ENCODE results near the gene SS18. TPM values are rescaled to one million over a fixed set of nuclear protein-coding genes. Genes with fewer than 3 reads are reported as not detected.

The SS18 gene
- total RNA-seq, 4 donors from 2014 or later = 140 to 386 (median 207) TPM

- H3K4me1 ChIP-seq = peaks cover 11% of the 10 kb centered on the region
- no peak overlapping the region for H3K4me3 ChIP-seq
- no peaks in the 10 kb centered on the region for H3K9me3 ChIP-seq
- 95% methylated on average over 3 of the region's 3 CpGs for WGBS
- TF ChIP-seq POLR2AphosphoS5 (IDR thresholded peaks at IDR 0.05) (no peak), POLR2A (IDR thresholded peaks at IDR 0.05) (no peak), EP300 (IDR thresholded peaks at IDR 0.05) (no peak), CTCF (IDR thresholded peaks at IDR 0.05) (no peak)
- no peaks in the 10 kb centered on the region for H3K27me3 ChIP-seq
- peaks cover 32% of the 10 kb centered on the region for H3K36me3 ChIP-seq
- DNase-seq (ENCODE audit: low spot score in 2 of 2) = no peak
- no peak overlapping the region for H3K27ac ChIP-seq
These were observed 7.3 kb downstream of the SS18 start for GRCh38 chr18:26083099-26083498.

GRCh38 chr18:26082475-26082874 is 7.9 kb downstream of the SS18 start:
- H3K9me3 ChIP-seq = no peaks in the 10 kb centered on the region
- TF ChIP-seq POLR2AphosphoS5 (IDR thresholded peaks at IDR 0.05) (no peak), CTCF (IDR thresholded peaks at IDR 0.05) (no peak), POLR2A (IDR thresholded peaks at IDR 0.05) (no peak), EP300 (IDR thresholded peaks at IDR 0.05) (no peak)
- no peak overlapping the region for H3K27ac ChIP-seq
- peaks cover 32% of the 10 kb centered on the region for H3K36me3 ChIP-seq
- no peaks in the 10 kb centered on the region for H3K27me3 ChIP-seq
- H3K4me3 ChIP-seq = no peak overlapping the region
- 91% methylated on average over 3 of the region's 3 CpGs for WGBS
- peaks cover 5% of the 10 kb centered on the region for H3K4me1 ChIP-seq
- no peak for DNase-seq (ENCODE audit: low spot score in 2 of 2)

GRCh38 chr18:26074246-26074645 is 16.2 kb downstream of the SS18 start:
- TF ChIP-seq CTCF (IDR thresholded peaks at IDR 0.05) = no peak
- no peak for TF ChIP-seq EP300 (IDR thresholded peaks at IDR 0.05)
- TF ChIP-seq POLR2A (IDR thresholded peaks at IDR 0.05) = no peak
- no peak for TF ChIP-seq POLR2AphosphoS5 (IDR thresholded peaks at IDR 0.05)
- no peak overlapping the region for H3K4me3 ChIP-seq
- WGBS = 88% methylated on average over 2 of the region's 2 CpGs
- no peaks in the 10 kb centered on the region for H3K27me3 ChIP-seq
- H3K9me3 ChIP-seq = no peaks in the 10 kb centered on the region
- H3K4me1 ChIP-seq = peaks cover 5% of the 10 kb centered on the region
- H3K27ac ChIP-seq = no peak overlapping the region
- peaks cover 46% of the 10 kb centered on the region for H3K36me3 ChIP-seq
- DNase-seq (ENCODE audit: low spot score in 2 of 2) = no peak

GRCh38 chr18:26073758-26074157 is 16.7 kb downstream of the SS18 start:
- Histone ChIP-seq H3K27ac (no peak overlapping the region), H3K9me3 (no peaks in the 10 kb centered on the region), H3K36me3 (peaks cover 46% of the 10 kb centered on the region), H3K4me3 (no peak overlapping the region), H3K4me1 (peaks cover 5% of the 10 kb centered on the region), H3K27me3 (no peaks in the 10 kb centered on the region)
- TF ChIP-seq EP300 (IDR thresholded peaks at IDR 0.05) (no peak), POLR2A (IDR thresholded peaks at IDR 0.05) (no peak), CTCF (IDR thresholded peaks at IDR 0.05) (no peak), POLR2AphosphoS5 (IDR thresholded peaks at IDR 0.05) (no peak)
- DNase-seq (ENCODE audit: low spot score in 2 of 2) = no peak
- 51% methylated on average over 2 of the region's 2 CpGs for WGBS

DNA sequence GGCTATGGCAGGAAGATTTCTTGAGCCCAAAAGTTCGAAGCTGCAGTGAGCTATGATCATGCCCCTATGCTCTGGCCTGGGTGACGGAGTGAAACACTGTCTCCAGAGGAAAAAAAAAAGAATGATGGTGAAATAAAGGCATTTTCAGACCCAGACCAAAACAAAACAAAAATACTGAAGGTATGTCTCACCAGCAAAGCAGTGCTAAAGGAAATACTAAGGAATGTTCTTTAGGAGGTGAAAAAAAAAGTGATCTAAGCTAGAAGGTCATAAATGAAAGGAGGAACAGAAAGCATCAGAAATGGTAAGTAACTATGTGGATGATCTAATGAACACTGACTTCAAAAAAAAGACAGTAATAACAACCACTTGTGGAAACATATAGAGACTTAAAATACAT is 18.7 kb downstream of the SS18 start:
- Histone ChIP-seq H3K27ac (no peak overlapping the region), H3K4me3 (no peak overlapping the region), H3K36me3 (peaks cover 60% of the 10 kb centered on the region), H3K27me3 (no peaks in the 10 kb centered on the region), H3K9me3 (no peaks in the 10 kb centered on the region), H3K4me1 (peaks cover 5% of the 10 kb centered on the region)
- TF ChIP-seq POLR2A (IDR thresholded peaks at IDR 0.05) (no peak), EP300 (IDR thresholded peaks at IDR 0.05) (no peak), POLR2AphosphoS5 (IDR thresholded peaks at IDR 0.05) (no peak)
- DNase-seq (ENCODE audit: low spot score in 2 of 2) = no peak
- WGBS = 100% methylated on average over 2 of the region's 2 CpGs

DNA sequence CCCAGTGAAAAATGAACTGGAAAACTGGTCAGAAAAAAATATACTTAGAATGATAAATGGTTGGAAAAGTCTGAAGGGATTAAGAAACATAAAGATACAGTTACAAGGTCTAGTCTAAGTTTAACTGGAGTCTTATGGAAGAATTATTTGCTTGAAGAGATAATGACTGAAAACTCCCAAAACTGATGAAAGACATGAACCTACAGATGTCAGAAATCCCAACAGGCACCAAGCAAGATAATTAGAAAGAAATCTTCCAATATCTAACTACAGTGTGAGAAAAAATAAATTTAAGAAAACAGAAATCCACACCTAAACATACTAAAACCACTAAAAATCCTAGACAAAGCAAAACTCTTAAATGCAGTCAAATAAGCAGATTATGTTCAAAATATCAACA is 19.4 kb downstream of the SS18 start:
- DNase-seq (ENCODE audit: low spot score in 2 of 2) = no peak
- Histone ChIP-seq H3K27ac (no peak overlapping the region), H3K36me3 (peaks cover 54% of the 10 kb centered on the region), H3K9me3 (no peaks in the 10 kb centered on the region), H3K4me3 (no peak overlapping the region), H3K27me3 (no peaks in the 10 kb centered on the region), H3K4me1 (peaks cover 5% of the 10 kb centered on the region)
- TF ChIP-seq POLR2A (IDR thresholded peaks at IDR 0.05) = no peak
- no peak for TF ChIP-seq EP300 (IDR thresholded peaks at IDR 0.05)
- no peak for TF ChIP-seq POLR2AphosphoS5 (IDR thresholded peaks at IDR 0.05)
- no peak for TF ChIP-seq CTCF (IDR thresholded peaks at IDR 0.05)

All from suprapubic skin (tissue), 4 donors.